Mesodermal cell (in vitro differentiated cells): ENCODE results near the gene STK35.
"Not testable (repeated sequence)": the region's sequence is repeated elsewhere in the genome, so short reads cannot be mapped to it uniquely, and the experiment has no call there.

Source experiments
- H3K27ac ChIP-seq: 2 replicates; pipeline ENCODE4 v1.7.0; 2013; ENCODE audit warnings: mild to moderate bottlenecking, low read depth, low read length, moderate library complexity; ENCODE audit not compliant: severe bottlenecking
- H3K36me3 ChIP-seq: 2 replicates; pipeline ENCODE4 v1.7.1; 2013; ENCODE audit warnings: mild to moderate bottlenecking, low read length, moderate library complexity; ENCODE audit not compliant: control insufficient read depth, insufficient read depth
- H3K4me1 ChIP-seq: one replicate; pipeline ENCODE4 v1.7.1; 2013; ENCODE audit warnings: mild to moderate bottlenecking, low read length; ENCODE audit not compliant: insufficient read depth, control insufficient read depth, poor library complexity, severe bottlenecking
- H3K4me3 ChIP-seq: 2 replicates; pipeline ENCODE4 v1.7.0; 2013; ENCODE audit warnings: low read length, control low read depth, mild to moderate bottlenecking; ENCODE audit not compliant: insufficient read depth, poor library complexity, severe bottlenecking; ENCODE audit errors: extremely low read depth
- H3K9me3 ChIP-seq: 2 replicates; pipeline ENCODE4 v1.7.1; 2013; ENCODE audit warnings: mild to moderate bottlenecking, low read length, moderate library complexity; ENCODE audit not compliant: control insufficient read depth
- WGBS, 2 experiments: methylation state at CpG; one replicate each; pipeline ENCODE4 v1.1.5; 2013; ENCODE audit warnings: missing lambda C conversion rate in 2 of 2; ENCODE audit not compliant: insufficient coverage in 2 of 2; 5-methylcytosine and 5-hydroxymethylcytosine counted together

The STK35 gene

DNA sequence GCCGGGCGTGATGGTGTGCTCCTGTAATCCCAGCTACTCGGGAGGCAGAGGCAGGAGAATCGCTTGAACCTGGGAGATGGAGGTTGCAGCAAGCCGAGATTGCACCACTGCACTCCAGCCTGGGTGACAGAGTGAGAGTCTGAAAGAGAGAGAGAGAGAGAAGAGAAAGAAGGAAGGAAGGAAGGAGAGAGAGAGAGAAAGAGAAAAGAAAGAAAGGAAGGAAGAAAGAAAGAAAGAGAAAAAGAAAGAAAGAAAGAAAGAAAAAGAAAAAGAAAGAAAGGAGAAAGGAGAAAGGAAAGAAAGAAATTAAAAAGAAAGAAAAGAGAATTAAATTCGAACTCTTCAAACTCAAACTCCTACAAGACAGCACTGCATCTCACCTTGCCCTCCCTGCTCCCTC is 70.2 kb downstream of the STK35 start:
- not testable (repeated sequence) for H3K4me3 ChIP-seq, H3K36me3 ChIP-seq, H3K27ac ChIP-seq, H3K4me1 ChIP-seq, H3K9me3 ChIP-seq
- 85% methylated on average over 3 to 5 of the region's 6 CpGs for WGBS, 2 experiments

DNA sequence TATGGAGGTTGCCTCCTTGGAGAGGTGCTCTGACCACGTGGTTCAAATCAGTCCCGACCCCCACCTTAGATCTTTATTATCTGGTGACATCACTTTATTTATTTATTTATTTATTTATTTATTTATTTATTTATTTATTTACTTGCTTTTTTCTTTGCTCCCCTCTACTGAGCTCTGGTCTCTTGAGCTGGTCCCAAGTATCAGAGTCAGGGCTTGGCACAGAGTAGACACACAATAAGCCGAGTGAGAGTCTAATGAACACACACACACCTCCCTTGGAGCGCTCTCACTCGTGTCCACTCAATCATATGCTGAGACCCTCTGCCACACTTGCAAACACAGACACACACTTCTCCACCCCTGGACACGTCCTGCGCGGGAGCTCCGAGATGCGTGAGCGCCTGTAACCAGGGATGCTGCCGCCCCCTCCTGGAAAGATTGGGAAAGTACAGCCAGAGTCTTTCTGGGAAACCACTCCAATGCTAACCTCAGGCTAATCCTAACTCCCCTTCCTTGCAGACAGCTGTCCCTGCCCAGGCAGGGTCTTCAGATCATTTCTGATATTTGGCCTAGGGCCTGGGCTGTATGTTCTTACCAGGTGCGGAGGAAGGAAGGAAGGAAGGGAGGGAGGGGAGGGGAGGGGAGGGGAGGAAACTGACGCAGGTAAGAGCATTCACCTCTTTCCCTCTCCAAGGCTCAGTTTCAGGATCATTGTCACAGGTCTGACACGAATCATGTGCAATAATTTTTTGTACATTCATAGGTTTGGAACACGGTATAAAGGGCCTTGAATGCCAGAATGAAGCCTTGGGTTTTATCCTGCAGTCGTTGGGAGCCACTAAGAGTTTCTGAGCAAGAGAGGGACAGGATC is 70.9 kb downstream of the STK35 start:
- Histone ChIP-seq H3K27ac (no peak overlapping the region), H3K4me1 (no peaks in the 10 kb centered on the region), H3K36me3 (no peaks in the 10 kb centered on the region), H3K9me3 (no peaks in the 10 kb centered on the region), H3K4me3 (no peak overlapping the region)
- WGBS, 2 experiments: 18 to 27% methylated on average over 9 to 12 of the region's 17 CpGs

DNA sequence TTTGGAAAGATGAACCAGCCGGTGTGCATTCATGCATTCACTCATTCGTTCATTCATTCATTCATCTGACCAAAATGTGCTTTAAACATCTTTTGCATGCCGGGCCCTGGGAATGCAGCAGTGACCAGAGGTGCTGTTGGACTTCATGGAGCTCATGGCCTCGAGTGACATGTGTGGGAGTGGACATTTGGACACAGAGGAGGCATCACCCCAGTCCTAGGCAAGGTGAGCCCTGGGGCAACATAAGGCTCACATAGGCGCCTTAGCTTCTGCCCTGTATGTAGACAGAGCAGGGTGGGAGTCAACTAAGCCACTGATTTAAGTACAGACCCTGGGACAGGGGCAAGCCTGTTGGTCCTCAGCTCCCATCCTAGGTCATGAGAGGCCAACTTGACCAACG is 71.6 kb downstream of the STK35 start:
- no peaks in the 10 kb centered on the region for H3K36me3 ChIP-seq
- H3K4me1 ChIP-seq: no peaks in the 10 kb centered on the region
- 62 to 77% methylated on average over 2 to 4 of the region's 6 CpGs for WGBS, 2 experiments
- no peak overlapping the region for H3K4me3 ChIP-seq
- no peak overlapping the region for H3K27ac ChIP-seq
- H3K9me3 ChIP-seq: no peaks in the 10 kb centered on the region

DNA sequence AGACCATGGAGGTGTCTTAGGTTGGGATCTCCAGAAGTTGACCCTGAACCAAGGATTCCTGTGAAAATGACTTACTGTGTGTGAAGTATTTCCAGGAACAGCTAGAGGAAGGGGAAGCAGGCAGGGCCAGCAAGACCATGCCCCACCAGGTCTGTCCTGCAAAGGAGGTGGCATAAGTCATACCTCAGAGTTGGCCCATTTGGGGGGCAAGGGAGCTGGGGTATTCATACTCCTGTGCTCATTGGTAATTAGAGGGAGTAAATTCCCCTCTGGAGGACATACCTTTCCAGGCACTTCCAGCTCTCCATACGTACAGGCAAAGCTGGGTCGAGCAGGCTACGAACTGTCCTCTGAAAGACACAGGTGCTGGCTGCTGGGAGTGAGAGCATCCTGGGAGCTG is 72.4 kb downstream of the STK35 start:
- H3K4me1 ChIP-seq: no peaks in the 10 kb centered on the region
- 100% methylated on average over 1 to 3 of the region's 3 CpGs for WGBS, 2 experiments

DNA sequence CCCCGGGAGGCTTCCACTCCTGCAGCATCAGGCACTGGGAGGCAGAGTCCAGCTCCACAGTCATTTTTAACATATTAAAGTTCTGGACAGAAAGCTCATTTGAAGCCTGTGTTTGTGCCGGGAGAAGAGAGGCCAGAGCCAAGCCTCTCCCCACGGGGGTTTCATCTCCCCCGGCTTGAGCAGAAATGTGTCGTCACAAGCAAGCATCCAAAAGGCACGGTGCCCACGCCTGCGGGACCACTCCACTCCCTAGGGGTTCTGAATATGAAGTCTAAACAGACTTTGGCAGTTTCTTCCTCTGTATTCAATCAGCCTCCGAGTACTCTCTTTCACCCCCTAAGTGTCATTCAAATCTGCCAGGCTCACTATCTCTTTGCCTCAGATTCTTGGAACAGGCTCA is 75.3 kb downstream of the STK35 start:
- H3K36me3 ChIP-seq: no peaks in the 10 kb centered on the region
- no peak overlapping the region for H3K27ac ChIP-seq
- no peak overlapping the region for H3K4me3 ChIP-seq
- H3K9me3 ChIP-seq: no peaks in the 10 kb centered on the region
- no peaks in the 10 kb centered on the region for H3K4me1 ChIP-seq
- WGBS, 2 experiments: 81 to 90% methylated on average over 6 to 8 of the region's 9 CpGs

More for the DNA sequence above, 72.4 kb downstream of the STK35 start:
- Histone ChIP-seq H3K36me3 (no peaks in the 10 kb centered on the region), H3K27ac (no peak overlapping the region), H3K9me3 (no peaks in the 10 kb centered on the region), H3K4me3 (no peak overlapping the region)

DNA sequence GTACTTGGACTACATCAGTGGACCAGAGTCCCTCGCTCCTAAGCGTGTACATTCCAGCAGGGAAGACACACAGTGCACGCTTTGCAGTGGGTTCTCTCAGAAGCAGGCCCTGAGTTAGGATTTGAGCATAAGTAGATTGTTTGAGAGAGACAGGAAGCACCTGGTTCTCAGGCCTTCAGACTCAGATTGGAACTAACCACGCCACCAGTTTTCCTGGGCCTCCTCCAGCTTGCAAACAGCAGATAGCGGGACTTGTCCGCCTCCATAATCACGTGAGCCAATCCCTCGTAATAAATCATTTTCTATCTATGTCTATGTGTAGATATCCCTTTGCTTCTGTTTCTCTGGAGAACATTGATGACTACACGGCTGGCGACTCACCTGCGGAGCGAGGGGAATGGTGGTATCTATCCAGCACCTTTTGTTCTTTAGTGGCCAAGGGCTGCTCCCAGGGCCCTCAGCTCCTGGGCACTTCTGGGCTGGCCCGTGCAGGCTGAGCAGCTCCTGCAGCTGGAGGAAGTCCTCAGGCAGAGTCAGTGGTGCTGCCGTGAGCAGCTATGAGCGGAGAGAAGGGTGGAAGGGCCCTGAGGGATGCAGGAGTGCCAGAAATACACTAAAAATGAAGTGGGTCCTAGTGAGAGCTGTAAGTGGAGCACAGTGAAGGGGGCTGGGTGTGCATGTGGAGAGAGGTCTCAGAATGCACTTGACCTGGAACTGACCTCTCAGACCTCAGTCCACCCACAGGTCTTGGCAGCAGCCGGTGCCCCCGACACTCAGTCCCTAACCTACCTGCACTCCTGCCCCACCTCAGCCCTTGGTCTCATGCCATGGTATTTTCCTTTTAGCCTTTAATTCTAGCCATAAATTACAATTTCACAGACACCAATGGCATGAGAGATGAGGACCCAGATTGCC is 76.9 kb downstream of the STK35 start:
- H3K27ac ChIP-seq: no peak overlapping the region
- no peak overlapping the region for H3K4me3 ChIP-seq
- H3K9me3 ChIP-seq: no peaks in the 10 kb centered on the region
- no peaks in the 10 kb centered on the region for H3K4me1 ChIP-seq
- H3K36me3 ChIP-seq: no peaks in the 10 kb centered on the region
- 91 to 96% methylated on average over 11 to 12 of the region's 17 CpGs for WGBS, 2 experiments

DNA sequence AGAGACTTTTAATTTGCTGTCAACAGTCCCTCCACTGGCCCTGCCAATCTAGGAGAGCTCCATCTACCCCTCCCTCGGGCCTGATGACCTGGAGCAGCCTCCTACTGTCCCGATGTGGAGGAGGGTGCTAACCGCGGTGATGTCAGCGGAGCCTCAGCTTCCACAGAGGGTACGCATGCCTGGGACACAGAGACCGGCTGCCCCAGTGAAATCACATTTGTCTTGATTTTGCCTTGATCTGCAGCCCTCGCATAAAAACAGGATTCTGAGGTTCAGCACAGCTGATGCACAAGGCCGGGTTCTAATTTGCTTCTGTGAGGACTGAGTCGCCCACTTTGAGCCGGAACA is 77.6 kb downstream of the STK35 start:
- Histone ChIP-seq H3K4me1 (no peaks in the 10 kb centered on the region), H3K9me3 (no peaks in the 10 kb centered on the region), H3K4me3 (no peak overlapping the region), H3K36me3 (no peaks in the 10 kb centered on the region), H3K27ac (no peak overlapping the region)
- WGBS, 2 experiments: 93 to 100% methylated on average over 3 to 11 of the region's 11 CpGs

DNA sequence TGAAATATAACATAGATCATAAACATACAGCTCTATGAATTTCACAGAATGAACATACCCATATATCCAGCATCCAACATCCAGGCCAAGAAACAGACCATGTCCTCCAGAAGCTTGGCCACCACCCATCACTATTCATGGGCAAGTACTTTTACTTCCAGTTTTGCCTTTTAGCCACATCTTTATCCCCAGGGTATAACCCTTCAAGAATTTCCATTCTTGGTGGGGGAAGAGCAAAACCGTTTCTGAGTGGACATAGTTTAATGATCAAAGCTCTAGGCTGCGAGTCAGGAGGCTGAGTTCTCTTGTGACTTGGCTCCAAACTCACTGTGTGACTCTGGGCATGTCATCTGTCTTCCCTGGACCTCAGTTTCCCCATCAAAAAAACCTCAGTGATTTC is 78.3 kb downstream of the STK35 start:
- Histone ChIP-seq H3K9me3 (no peaks in the 10 kb centered on the region), H3K4me1 (no peaks in the 10 kb centered on the region), H3K4me3 (no peak overlapping the region), H3K36me3 (no peaks in the 10 kb centered on the region), H3K27ac (no peak overlapping the region)
- 68 to 71% methylated on average over 1 to 2 of the region's 2 CpGs for WGBS, 2 experiments

DNA sequence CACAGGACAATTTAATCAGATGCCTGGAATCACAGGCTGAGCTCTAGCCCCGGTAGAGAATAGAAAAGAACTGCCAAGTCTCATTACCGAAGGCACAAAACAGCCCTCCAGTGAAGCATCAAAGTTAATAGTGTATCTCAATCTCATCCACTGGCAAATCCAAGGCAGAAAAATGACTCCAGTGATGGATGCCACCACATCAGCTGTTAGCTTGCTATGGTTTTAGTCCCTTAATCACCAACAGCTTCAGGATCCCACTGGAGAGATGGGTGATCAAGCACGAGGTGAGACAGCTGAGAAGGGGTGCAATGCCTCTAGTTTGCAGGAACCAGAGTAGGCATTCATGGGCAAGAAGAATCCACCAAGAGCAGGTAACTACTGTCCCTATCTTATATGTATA is 81.8 kb downstream of the STK35 start:
- H3K9me3 ChIP-seq: no peaks in the 10 kb centered on the region
- H3K27ac ChIP-seq: no peak overlapping the region
- no peaks in the 10 kb centered on the region for H3K4me1 ChIP-seq
- H3K4me3 ChIP-seq: no peak overlapping the region
- H3K36me3 ChIP-seq: no peaks in the 10 kb centered on the region
- 93 to 100% methylated on average over 1 to 3 of the region's 3 CpGs for WGBS, 2 experiments

DNA sequence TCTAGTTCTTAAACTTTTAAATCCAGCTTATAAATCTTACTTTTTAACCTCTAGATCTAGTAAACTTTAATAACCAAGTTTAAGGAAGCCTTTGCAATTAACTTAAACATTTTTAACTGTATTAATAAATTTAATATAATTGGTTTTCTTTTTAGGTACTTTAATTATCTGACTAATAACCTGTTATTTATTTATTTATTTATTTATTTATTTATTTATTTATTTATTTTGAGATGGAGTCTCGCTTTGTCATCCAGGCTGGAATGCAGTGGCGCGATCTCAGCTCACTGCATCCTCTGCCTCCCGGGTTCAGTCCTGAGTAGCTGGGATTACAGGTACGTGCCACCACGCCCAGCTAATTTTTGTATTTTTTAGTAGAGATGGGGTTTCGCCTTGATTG is 83.3 kb downstream of the STK35 start:
- H3K9me3 ChIP-seq, H3K36me3 ChIP-seq, H3K27ac ChIP-seq, H3K4me3 ChIP-seq, H3K4me1 ChIP-seq: not testable (repeated sequence)
- 90 to 100% methylated on average over 1 to 3 of the region's 7 CpGs for WGBS, 2 experiments

DNA sequence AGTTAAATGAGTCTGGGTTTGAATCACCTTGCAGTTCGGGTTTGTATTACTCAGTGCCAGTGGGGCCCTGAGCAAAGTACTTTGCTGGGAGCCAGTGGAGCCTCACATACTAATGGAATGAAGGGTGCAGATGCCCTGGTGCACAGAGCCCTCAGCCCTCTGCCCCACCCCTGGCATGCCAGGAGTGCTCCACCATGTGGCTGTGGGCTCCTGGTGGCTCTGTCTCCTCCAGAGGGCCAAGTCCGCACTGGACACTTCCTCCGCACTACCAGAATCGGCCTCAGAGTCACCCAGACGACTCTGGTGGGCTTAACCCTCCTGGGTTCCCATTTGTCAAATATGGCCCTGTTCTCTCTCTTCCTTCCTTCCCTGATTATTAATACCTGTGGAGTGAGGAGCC is 94.0 kb downstream of the STK35 start:
- Histone ChIP-seq H3K9me3 (no peaks in the 10 kb centered on the region), H3K36me3 (no peaks in the 10 kb centered on the region), H3K27ac (no peak overlapping the region), H3K4me3 (no peak overlapping the region), H3K4me1 (no peaks in the 10 kb centered on the region)
- 86 to 91% methylated on average over 4 of the region's 5 CpGs for WGBS, 2 experiments
